ENCODE data around the gene MAP2K6.

The MAP2K6 gene

DNA sequence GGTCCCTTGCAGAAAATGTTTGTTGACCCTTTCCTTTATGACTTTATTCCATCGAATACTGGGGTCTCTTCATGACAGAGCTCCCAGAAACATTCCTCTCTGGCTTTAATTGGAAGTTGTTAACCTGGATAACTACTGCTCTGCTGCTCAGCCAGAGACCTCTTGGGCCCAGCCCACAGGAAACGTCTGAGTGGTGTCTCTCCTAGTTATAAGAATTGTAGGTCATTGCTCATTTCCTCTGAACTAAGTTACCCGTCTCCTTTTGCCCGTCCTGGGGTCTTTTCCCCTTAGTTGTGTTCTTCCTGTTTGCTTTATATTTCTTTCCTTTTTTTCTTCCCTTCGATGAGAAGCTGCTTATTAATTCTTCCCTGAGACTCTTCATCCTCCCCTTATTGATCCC lies 9.0 kb downstream of the MAP2K6 start:
- TF ChIP-seq, protein P1, sequence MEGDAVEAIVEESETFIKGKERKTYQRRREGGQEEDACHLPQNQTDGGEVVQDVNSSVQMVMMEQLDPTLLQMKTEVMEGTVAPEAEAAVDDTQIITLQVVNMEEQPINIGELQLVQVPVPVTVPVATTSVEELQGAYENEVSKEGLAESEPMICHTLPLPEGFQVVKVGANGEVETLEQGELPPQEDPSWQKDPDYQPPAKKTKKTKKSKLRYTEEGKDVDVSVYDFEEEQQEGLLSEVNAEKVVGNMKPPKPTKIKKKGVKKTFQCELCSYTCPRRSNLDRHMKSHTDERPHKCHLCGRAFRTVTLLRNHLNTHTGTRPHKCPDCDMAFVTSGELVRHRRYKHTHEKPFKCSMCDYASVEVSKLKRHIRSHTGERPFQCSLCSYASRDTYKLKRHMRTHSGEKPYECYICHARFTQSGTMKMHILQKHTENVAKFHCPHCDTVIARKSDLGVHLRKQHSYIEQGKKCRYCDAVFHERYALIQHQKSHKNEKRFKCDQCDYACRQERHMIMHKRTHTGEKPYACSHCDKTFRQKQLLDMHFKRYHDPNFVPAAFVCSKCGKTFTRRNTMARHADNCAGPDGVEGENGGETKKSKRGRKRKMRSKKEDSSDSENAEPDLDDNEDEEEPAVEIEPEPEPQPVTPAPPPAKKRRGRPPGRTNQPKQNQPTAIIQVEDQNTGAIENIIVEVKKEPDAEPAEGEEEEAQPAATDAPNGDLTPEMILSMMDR (IDR thresholded peaks at IDR 0.05; ENCODE audit: borderline replicate concordance, control extremely low read depth, extremely low read depth, insufficient read depth, missing control alignments) = no peak
- DNase-seq (ENCODE audit: low spot score) = no peak
- in situ Hi-C loops (cut with MboI; ENCODE audit: low sequenced_read_pairs, unreplicated experiment) = no loop called here

DNA sequence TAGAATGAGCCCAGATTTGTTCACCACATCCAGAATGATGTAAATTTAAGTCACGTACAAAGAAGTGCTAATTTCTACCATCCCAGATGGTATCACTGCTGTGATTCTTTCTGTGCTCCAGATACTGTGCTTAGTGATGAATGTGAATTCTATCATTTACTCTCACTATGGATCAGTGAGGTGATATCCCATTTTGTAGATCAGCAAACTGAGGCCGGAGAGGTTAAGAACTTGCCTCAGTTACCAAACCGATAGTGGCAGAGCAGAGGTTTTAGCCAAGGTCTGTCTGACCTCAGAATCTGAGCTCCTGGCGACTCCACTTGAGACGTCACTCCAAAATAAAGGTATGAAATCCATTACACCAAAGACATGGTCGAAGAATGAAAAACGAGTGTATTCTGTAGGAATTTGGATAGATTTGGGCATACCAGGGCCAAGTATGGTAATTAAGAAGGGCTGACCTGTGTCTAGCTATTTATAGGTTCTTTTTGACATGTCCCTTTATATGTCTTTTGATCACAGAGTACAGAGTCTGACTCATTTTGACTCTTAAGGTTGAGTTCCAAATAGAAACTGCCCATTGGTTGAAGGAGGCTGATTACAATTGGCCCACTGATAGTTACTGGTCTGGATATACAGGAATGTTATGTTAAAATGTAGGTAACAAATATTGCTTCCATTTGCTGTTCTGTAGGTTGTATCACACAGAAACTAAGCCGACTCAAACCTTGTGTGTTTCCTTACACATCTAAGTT lies 10.0 kb downstream of the MAP2K6 start:
- in situ Hi-C loops (cut with MboI; ENCODE audit: low sequenced_read_pairs, unreplicated experiment) = no loop called here
- no peak for DNase-seq (ENCODE audit: low spot score)
- TF ChIP-seq, protein P1 (IDR thresholded peaks at IDR 0.05; ENCODE audit: borderline replicate concordance, control extremely low read depth, extremely low read depth, insufficient read depth, missing control alignments) = no peak

DNA sequence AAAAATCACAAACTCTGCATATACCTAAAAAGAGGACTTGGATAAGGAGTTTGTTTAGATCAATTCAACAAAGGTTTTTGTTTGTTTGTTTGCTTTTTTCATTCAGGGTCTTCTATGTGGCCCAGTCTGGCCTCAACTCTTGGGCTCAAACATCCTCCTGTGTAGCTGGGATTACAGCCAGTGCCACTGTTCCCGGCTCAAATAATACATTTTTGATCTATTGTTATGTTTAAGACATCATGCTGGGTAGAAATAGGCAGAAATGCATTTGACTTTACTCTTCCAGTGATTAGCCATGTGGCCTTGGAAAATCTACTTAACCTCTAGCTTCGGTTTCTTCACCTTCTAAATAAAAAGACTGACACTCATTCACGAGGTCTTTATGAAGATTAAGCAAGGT lies 11.5 kb downstream of the MAP2K6 start:
- in situ Hi-C loops (cut with MboI; ENCODE audit: low sequenced_read_pairs, unreplicated experiment) = no loop called here
- TF ChIP-seq, protein P1 (IDR thresholded peaks at IDR 0.05; ENCODE audit: borderline replicate concordance, control extremely low read depth, extremely low read depth, insufficient read depth, missing control alignments) = no peak
- DNase-seq (ENCODE audit: low spot score) = no peak

DNA sequence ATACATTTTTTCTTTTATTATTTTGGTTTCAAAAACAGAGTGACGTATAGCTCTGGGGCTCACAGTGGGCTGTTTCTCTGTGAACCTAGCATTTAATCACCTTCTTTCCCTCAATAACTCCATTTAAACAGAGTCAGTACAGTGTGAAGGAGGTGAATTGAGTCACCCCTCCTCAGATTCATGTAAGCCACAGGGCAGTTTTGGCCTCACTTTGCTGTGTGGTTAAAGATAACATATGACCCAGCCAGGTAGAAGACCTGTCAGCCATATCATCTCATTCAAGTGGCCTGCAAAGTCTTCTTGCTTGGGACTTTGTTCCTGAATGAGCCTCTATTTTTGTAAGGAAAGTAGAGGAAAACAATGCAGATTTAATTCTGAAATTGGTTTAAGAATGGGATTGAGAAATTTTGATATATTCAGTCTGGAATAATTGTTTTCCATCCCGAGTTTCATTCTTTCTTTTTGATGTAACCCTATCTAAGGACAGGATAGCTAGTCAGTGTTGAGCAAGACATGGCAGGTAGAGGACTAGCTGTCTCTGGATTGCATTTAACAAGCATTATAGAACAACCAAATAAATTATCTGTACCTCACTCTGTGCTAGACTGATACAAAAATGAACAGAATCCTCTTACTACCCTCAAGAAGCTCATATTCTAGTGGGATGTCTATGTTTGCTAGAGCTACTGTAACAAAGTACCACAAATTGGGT lies 13.1 kb downstream of the MAP2K6 start:
- in situ Hi-C loops (cut with MboI; ENCODE audit: low sequenced_read_pairs, unreplicated experiment) = no loop called here
- TF ChIP-seq, protein P1 (IDR thresholded peaks at IDR 0.05; ENCODE audit: borderline replicate concordance, control extremely low read depth, extremely low read depth, insufficient read depth, missing control alignments) = no peak
- no peak for DNase-seq (ENCODE audit: low spot score)

DNA sequence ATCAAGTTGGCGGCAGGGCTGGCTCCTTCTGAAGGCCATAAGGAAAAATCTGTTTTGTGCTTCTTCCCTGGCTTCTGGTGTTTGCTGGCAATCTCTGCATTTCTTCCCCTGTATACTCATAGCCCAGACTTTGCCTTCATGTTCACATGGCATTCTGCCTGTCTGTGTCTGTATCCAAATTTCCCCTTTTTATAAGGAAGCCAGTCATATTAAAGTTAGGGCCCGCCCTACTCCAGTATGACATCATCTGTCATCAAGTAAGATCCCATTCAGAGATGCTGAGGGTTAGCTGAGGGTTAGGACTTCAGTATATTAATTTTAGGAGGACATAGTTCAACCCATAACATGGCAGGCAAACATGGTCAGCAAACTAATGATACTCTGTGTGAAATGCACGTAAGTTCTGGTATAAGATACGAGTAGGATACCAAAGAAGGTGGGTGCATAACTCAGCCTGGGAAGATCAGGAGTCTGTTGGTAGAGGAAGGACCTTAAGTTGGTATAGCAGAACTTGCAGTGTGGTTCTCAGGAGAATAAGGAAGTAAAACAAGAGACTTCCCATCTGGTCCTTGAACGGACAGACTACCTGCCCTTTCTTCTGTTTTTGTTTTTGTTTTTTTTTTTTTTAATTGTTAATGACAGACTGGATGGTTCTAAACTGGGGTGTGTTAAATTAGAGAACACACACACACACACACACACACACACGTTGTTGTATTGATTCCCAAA lies 13.9 kb downstream of the MAP2K6 start:
- no peak for DNase-seq (ENCODE audit: low spot score)
- TF ChIP-seq, protein P1 (IDR thresholded peaks at IDR 0.05; ENCODE audit: borderline replicate concordance, control extremely low read depth, extremely low read depth, insufficient read depth, missing control alignments) = no peak
- in situ Hi-C loops (cut with MboI; ENCODE audit: low sequenced_read_pairs, unreplicated experiment) = no loop called here

DNA sequence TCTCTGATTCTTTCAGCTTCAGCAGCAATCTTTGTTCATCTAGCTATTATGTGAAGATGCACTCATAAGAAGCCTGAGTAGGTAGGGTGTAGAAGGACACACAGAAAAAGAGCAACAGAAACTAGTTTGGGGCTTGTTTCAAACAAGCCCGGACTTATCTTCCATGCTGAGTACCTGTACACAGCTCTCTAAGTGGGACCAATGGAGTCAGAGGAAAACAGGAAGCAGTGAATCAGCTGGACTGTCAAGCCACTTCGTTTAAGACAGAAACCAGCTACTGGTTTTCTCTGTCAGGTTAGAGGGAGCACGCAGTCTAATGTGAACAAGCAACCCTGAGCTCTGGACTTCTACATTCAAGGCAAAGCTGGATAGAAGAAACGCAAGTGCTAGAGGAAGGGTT lies 16.0 kb downstream of the MAP2K6 start:
- in situ Hi-C loops (cut with MboI; ENCODE audit: low sequenced_read_pairs, unreplicated experiment) = no loop called here
- DNase-seq (ENCODE audit: low spot score) = no peak
- TF ChIP-seq, protein P1 (IDR thresholded peaks at IDR 0.05; ENCODE audit: borderline replicate concordance, control extremely low read depth, extremely low read depth, insufficient read depth, missing control alignments) = no peak

Data from GM13976 (cell line).